Measurements from ENCODE around the gene CPSF6.
"Not testable (repeated sequence)": the region's sequence is repeated elsewhere in the genome, so short reads cannot be mapped to it uniquely, and the experiment has no call there.

Gene CPSF6

GRCh38 chr12:69262264-69262974 is 23.1 kb downstream of the CPSF6 start:
- DNase-seq, result no peak

- no peak for DNase-seq
Measured at GRCh38 chr12:69265205-69265604, 25.8 kb downstream of the CPSF6 start.

- DNase-seq, result not testable (repeated sequence)
Measured at GRCh38 chr12:69265633-69266032, 26.3 kb downstream of the CPSF6 start.

GRCh38 chr12:69266036-69266635 is 26.8 kb downstream of the CPSF6 start:
- DNase-seq, result no peak

- no peak for DNase-seq
Measured at GRCh38 chr12:69269736-69270135, 30.4 kb downstream of the CPSF6 start.

GRCh38 chr12:69272511-69272910 is 33.1 kb downstream of the CPSF6 start:
- no peak for DNase-seq

GRCh38 chr12:69274861-69275260 is 35.5 kb downstream of the CPSF6 start:
- DNase-seq, result no peak

- peak in 1 of 2 donors; percentile 44 for DNase-seq
Measured at GRCh38 chr12:69275471-69275891, 36.1 kb downstream of the CPSF6 start.

- DNase-seq, result no peak
Measured at GRCh38 chr12:69278814-69279782, 39.7 kb downstream of the CPSF6 start.

- peak; percentile 45 for DNase-seq
Measured at GRCh38 chr12:69284131-69284530, 44.8 kb downstream of the CPSF6 start.

- no peak for DNase-seq
Measured at GRCh38 chr12:69287556-69287955, 48.2 kb downstream of the CPSF6 start.

GRCh38 chr12:69290545-69291277 is 51.3 kb downstream of the CPSF6 start:
- peak; percentile 81 to 86 for DNase-seq

GRCh38 chr12:69291278-69291593 is 51.9 kb downstream of the CPSF6 start:
- DNase-seq, result no peak

- no peak for DNase-seq
Measured at GRCh38 chr12:69298133-69298532, 58.8 kb downstream of the CPSF6 start.

- no peak for DNase-seq
Measured at GRCh38 chr12:69298947-69299346, 59.6 kb downstream of the CPSF6 start.

GRCh38 chr12:69304284-69304683 is 64.9 kb downstream of the CPSF6 start:
- DNase-seq, result no peak

- no peak for DNase-seq
Measured at GRCh38 chr12:69309461-69309860, 70.1 kb downstream of the CPSF6 start.

GRCh38 chr12:69313209-69313608 is 73.8 kb downstream of the CPSF6 start:
- no peak for DNase-seq

GRCh38 chr12:69316784-69317183 is 77.4 kb downstream of the CPSF6 start:
- DNase-seq, result not testable (repeated sequence)

- not testable (repeated sequence) for DNase-seq
Measured at GRCh38 chr12:69317233-69317632, 77.9 kb downstream of the CPSF6 start.

- DNase-seq, result no peak
Measured at GRCh38 chr12:69318225-69318624, 78.9 kb downstream of the CPSF6 start.

- no peak for DNase-seq
Measured at GRCh38 chr12:69321351-69321750, 82.0 kb downstream of the CPSF6 start.

Measured in CD4-positive, alpha-beta T cell treated with Interferon alpha-2 for 1 hour (primary cell).